ENCODE results near the gene NR6A1.

GRCh38 chr9:124707666-124708065 is 63.4 kb downstream of the NR6A1 start:
- TF ChIP-seq JUN (IDR thresholded peaks at IDR 0.05): no peak
- no peak for TF ChIP-seq GATA3 (IDR thresholded peaks at IDR 0.05; ENCODE audit: borderline replicate concordance)
- no peak for TF ChIP-seq MAZ (IDR thresholded peaks at IDR 0.05; ENCODE audit: borderline replicate concordance, low read depth, low read length)
- TF ChIP-seq POLR2A (IDR thresholded peaks at IDR 0.05; ENCODE audit: low read length): no peak
- no peak for TF ChIP-seq CTCF (IDR thresholded peaks at IDR 0.05)
- no peak for TF ChIP-seq REST (IDR thresholded peaks at IDR 0.05)
- TF ChIP-seq NFE2L2 (conservative IDR thresholded peaks at IDR 0.05; ENCODE audit: low read length): no peak
- TF ChIP-seq BHLHE40 (IDR thresholded peaks at IDR 0.05; ENCODE audit: low read depth, low read length): no peak
- no peak for TF ChIP-seq CEBPB (IDR thresholded peaks at IDR 0.05)
- no peak for TF ChIP-seq CHD2 (IDR thresholded peaks at IDR 0.05; ENCODE audit: low read length, partially characterized antibody)
- TF ChIP-seq HEYL (CRISPR knock-in tag; IDR thresholded peaks at IDR 0.05): no peak
- no peak for TF ChIP-seq RCOR1 (IDR thresholded peaks at IDR 0.05; ENCODE audit: low read depth, low read length)
- no peak for TF ChIP-seq MAFK (IDR thresholded peaks at IDR 0.05; ENCODE audit: partially characterized antibody)
- TF ChIP-seq MYC (IDR thresholded peaks at IDR 0.05; ENCODE audit: borderline replicate concordance, low read length): no peak

Measured in A549 (cell line).